ENCODE measurements around the gene CANT1. TPM values are rescaled to one million over a fixed set of nuclear protein-coding genes. Genes with fewer than 3 reads are reported as not detected.
"Not testable (repeated sequence)": the region's sequence is repeated elsewhere in the genome, so short reads cannot be mapped to it uniquely, and the experiment has no call there.

CANT1 gene
- total and polyA plus RNA-seq, 9 donors = 18.6 to 48.8 (median 33.8) TPM

GRCh38 chr17:79023886-79024771, 14.6 kb upstream of the CANT1 start, which contains the start of gene C1QTNF1:
TSS of gene C1QTNF1 (plus strand) at chr17:79024169. CDS start at chr17:79043969, 19,800 bp downstream.
- 1 to 3% (median 2%) methylated on average over 71 to 77 of the region's 77 CpGs for WGBS, 3 donors
- peaks cover 34% of the 10 kb centered on the region for H3K4me1 ChIP-seq (ENCODE audit: insufficient read depth)
- no peaks in the 10 kb centered on the region for H3K9me3 ChIP-seq
- H3K4me3 ChIP-seq = peak within 1 kb of the TSS; percentile 67
- H3K27ac ChIP-seq = peak within 1 kb of the TSS; percentile 63 to 87
- H3K36me3 ChIP-seq = no peaks in the 10 kb centered on the region
- DNase-seq = peak; percentile 68 to 80 (median 72)
- intact Hi-C loops (cut with DNase I) = loop anchor here in 1 of 4 donors (10.0 kb wide), 1 partner anchor 371 kb away; no protein-coding TSS in a partner anchor
- TF ChIP-seq POLR2A (IDR thresholded peaks at IDR 0.05) (peak; percentile 28), EP300 (IDR thresholded peaks at IDR 0.05) (no peak)
- TF ChIP-seq, protein P1, sequence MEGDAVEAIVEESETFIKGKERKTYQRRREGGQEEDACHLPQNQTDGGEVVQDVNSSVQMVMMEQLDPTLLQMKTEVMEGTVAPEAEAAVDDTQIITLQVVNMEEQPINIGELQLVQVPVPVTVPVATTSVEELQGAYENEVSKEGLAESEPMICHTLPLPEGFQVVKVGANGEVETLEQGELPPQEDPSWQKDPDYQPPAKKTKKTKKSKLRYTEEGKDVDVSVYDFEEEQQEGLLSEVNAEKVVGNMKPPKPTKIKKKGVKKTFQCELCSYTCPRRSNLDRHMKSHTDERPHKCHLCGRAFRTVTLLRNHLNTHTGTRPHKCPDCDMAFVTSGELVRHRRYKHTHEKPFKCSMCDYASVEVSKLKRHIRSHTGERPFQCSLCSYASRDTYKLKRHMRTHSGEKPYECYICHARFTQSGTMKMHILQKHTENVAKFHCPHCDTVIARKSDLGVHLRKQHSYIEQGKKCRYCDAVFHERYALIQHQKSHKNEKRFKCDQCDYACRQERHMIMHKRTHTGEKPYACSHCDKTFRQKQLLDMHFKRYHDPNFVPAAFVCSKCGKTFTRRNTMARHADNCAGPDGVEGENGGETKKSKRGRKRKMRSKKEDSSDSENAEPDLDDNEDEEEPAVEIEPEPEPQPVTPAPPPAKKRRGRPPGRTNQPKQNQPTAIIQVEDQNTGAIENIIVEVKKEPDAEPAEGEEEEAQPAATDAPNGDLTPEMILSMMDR (IDR thresholded peaks at IDR 0.05) = peak in 2 of 3 donors; percentile 49 to 56
- no peaks in the 10 kb centered on the region for H3K27me3 ChIP-seq

- H3K4me3 ChIP-seq = no peak overlapping the region
- H3K36me3 ChIP-seq = no peaks in the 10 kb centered on the region
- peaks cover 34% of the 10 kb centered on the region for H3K4me1 ChIP-seq (ENCODE audit: insufficient read depth)
- H3K27ac ChIP-seq = peak overlapping the region; percentile 40 to 49
- TF ChIP-seq, protein P1 (IDR thresholded peaks at IDR 0.05) = no peak
- no peak for TF ChIP-seq POLR2A (IDR thresholded peaks at IDR 0.05)
- no peak for TF ChIP-seq EP300 (IDR thresholded peaks at IDR 0.05)
- no peaks in the 10 kb centered on the region for H3K27me3 ChIP-seq
- intact Hi-C loops (cut with DNase I) = loop anchor here in 1 of 4 donors (10.0 kb wide), 1 partner anchor 372 kb away; no protein-coding TSS in a partner anchor
- peak in 3 of 5 donors; percentile 26 to 51 (median 44) for DNase-seq
- 33 to 53% (median 40%) methylated on average over 12 of the region's 12 CpGs for WGBS, 3 donors
- H3K9me3 ChIP-seq = no peaks in the 10 kb centered on the region
These were observed 13.7 kb upstream of the CANT1 start for GRCh38 chr17:79023180-79023705.

GRCh38 chr17:79022507-79022991, 13.0 kb upstream of the CANT1 start:
- Histone ChIP-seq H3K36me3 (no peaks in the 10 kb centered on the region), H3K4me1 (ENCODE audit: insufficient read depth) (peaks cover 27% of the 10 kb centered on the region), H3K9me3 (no peaks in the 10 kb centered on the region), H3K4me3 (no peak overlapping the region), H3K27ac (peak overlapping the region; percentile 40 to 49), H3K27me3 (no peaks in the 10 kb centered on the region)
- peak; percentile 83 for TF ChIP-seq EP300 (IDR thresholded peaks at IDR 0.05)
- TF ChIP-seq, protein P1 (IDR thresholded peaks at IDR 0.05) = no peak
- 51 to 64% (median 62%) methylated on average over 9 of the region's 9 CpGs for WGBS, 3 donors
- DNase-seq = peak in 4 of 5 donors; percentile 42 to 59 (median 46)
- intact Hi-C loops (cut with DNase I) = loop anchor here in 1 of 4 donors (10.0 kb wide), 1 partner anchor 372 kb away; no protein-coding TSS in a partner anchor

GRCh38 chr17:79021929-79022328, 12.4 kb upstream of the CANT1 start:
- H3K9me3 ChIP-seq, H3K4me3 ChIP-seq, H3K27me3 ChIP-seq, H3K36me3 ChIP-seq, H3K27ac ChIP-seq: not testable (repeated sequence)
- intact Hi-C loops (cut with DNase I) = loop anchor here in 2 of 4 donors (2.0 to 10.0 kb wide), 2 partner anchors 21 to 373 kb away; no protein-coding TSS in a partner anchor
- 95 to 98% (median 98%) methylated on average over 2 of the region's 2 CpGs for WGBS, 3 donors
- peaks cover 20% of the 10 kb centered on the region for H3K4me1 ChIP-seq (ENCODE audit: insufficient read depth)
- peak in 3 of 5 donors; percentile 10 to 19 (median 11) for DNase-seq

Data from ovary (tissue), 9 donors.